ENCODE data around the gene TNFRSF9. TPM values are rescaled to one million over a fixed set of nuclear protein-coding genes. Genes with fewer than 3 reads are reported as not detected.

The TNFRSF9 gene
- 1 to 10 TPM; 2.7 to 3.2 TPM for total RNA-seq

DNA sequence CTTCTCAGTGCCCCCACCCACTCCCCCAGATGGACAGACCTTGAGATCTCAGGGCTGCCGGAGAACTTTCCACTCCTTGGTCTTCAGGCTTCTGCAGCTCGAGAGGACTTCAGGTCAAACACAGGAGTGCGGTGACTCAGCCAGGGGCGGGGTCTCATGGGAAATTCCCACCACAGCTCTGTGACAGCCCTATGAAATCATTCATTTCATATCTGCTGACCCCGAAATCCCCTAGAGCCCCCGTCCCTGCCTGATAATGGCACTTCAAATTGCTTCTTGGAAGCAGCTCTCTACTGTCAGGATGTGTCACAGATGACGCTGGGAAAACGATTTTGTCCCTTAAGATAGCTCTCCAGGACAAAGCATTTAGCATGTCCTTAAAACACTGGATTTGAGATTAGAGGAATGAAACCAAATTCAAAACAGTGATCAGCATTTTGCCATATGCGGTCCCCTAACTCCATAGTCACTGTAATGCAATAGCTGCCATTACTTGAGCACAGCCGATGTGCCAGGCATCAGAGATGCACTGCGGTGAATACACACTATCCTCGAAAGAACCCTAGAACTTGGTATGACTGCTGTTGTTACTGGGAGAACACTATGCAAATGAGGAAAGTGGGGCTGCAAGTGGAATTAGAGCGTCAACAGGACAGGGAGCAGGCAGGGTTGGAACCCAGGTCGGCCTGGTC lies at the start of gene TNFRSF9:
Gene TNFRSF9 (minus strand): TSS at position 95 of the 692 bp plus-strand sequence. CDS start 845 bp downstream, outside the sequence.
- Mint-ChIP-seq H3K27me3 (peaks cover 7% of the 10 kb centered on the region), H3K36me3 (no peaks in the 10 kb centered on the region), H3K9me3 (no peaks in the 10 kb centered on the region), H3K4me1 (peaks cover 37% of the 10 kb centered on the region), H3K4me3 (peak within 1 kb of the TSS; percentile 77), H3K27ac (no peak within 1 kb of the TSS)
- DNase-seq (no peak), ATAC-seq (ENCODE audit: low read depth) (peak; percentile 65)
- POLR2A ChIA-PET: interaction anchor here (1.7 to 2.0 kb wide), 2 partner anchors 10 to 21 kb away, joined by 4 to 8 read pairs; partner anchors contain the start of gene PARK7

GRCh38 chr1:7989762-7990428 lies 49.3 kb upstream of the TNFRSF9 start:
- H3K4me3 Mint-ChIP-seq: no peak overlapping the region
- H3K27me3 Mint-ChIP-seq: no peaks in the 10 kb centered on the region
- no peak for ATAC-seq (ENCODE audit: low read depth)
- no peaks in the 10 kb centered on the region for H3K9me3 Mint-ChIP-seq
- peaks cover 4% of the 10 kb centered on the region for H3K4me1 Mint-ChIP-seq
- POLR2A ChIA-PET: no interaction called here
- peak overlapping the region; percentile 39 for H3K27ac Mint-ChIP-seq
- no peak for DNase-seq
- peaks cover 21% of the 10 kb centered on the region for H3K36me3 Mint-ChIP-seq

DNA sequence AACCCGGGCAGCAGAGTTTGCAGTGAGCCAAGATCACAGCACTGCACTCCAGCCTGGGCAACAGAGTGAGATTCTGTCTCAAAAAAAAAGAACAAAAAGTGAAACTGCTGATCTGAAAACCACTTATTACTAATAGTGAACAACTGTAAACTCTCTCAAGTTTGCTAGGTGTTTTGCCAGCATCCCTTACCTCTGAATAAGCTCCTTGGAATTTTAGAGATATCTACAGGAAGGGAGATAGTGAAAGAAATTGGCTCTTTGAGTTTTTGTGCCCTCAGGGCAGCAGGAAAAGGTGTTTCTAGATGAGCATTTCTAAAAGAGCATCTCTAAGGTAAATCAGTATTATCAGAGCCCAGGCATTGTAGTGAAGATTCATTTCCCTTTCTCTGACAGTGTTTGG lies 47.9 kb upstream of the TNFRSF9 start:
- H3K4me3 Mint-ChIP-seq: no peak overlapping the region
- peaks cover 4% of the 10 kb centered on the region for H3K4me1 Mint-ChIP-seq
- H3K36me3 Mint-ChIP-seq: peaks cover 25% of the 10 kb centered on the region
- DNase-seq (no peak), ATAC-seq (ENCODE audit: low read depth) (no peak)
- H3K27me3 Mint-ChIP-seq: no peaks in the 10 kb centered on the region
- H3K27ac Mint-ChIP-seq: no peak overlapping the region
- POLR2A ChIA-PET: no interaction called here
- H3K9me3 Mint-ChIP-seq: no peaks in the 10 kb centered on the region

DNA sequence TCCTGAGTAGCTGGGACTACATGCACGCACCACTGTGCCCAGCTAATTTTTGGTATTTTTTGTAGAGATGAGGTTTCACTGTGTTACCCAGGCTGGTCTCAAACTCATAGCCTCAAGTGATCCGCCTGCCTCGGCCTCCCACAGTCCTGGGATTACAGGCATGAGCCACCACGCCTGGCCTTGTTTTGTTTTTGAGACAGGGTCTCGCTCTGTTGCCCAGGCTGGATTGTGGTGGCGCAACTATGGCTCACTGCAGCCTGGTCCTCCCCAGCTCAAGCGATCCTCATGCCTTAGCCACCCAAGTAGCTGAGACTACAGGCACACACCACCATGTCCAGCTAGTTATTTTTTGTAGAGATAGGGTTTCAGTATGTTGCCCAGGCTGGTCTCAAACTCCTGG lies 46.9 kb upstream of the TNFRSF9 start:
- Mint-ChIP-seq H3K27ac (no peak overlapping the region), H3K27me3 (no peaks in the 10 kb centered on the region), H3K4me1 (peaks cover 5% of the 10 kb centered on the region), H3K36me3 (peaks cover 25% of the 10 kb centered on the region), H3K4me3 (no peak overlapping the region), H3K9me3 (no peaks in the 10 kb centered on the region)
- DNase-seq: no peak
- no peak for ATAC-seq (ENCODE audit: low read depth)
- POLR2A ChIA-PET: no interaction called here

- peak overlapping the region; percentile 7 for H3K27ac Mint-ChIP-seq
Observed at GRCh38 chr1:7985851-7986612, 45.4 kb upstream of the TNFRSF9 start.

DNA sequence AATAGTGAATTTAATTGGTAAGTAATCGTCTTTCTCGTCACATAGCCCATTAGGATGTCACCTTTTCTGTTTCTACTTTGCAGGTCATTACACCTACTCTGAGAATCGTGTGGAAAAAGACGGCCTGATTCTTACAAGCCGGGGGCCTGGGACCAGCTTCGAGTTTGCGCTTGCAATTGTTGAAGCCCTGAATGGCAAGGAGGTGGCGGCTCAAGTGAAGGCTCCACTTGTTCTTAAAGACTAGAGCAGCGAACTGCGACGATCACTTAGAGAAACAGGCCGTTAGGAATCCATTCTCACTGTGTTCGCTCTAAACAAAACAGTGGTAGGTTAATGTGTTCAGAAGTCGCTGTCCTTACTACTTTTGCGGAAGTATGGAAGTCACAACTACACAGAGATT lies 44.2 kb upstream of the TNFRSF9 start:
- H3K27me3 Mint-ChIP-seq: no peaks in the 10 kb centered on the region
- no peak overlapping the region for H3K4me3 Mint-ChIP-seq
- peaks cover 19% of the 10 kb centered on the region for H3K36me3 Mint-ChIP-seq
- H3K4me1 Mint-ChIP-seq: peaks cover 8% of the 10 kb centered on the region
- H3K27ac Mint-ChIP-seq: no peak overlapping the region
- ATAC-seq (ENCODE audit: low read depth): no peak
- POLR2A ChIA-PET: interaction anchor here (1.4 kb wide), 1 partner anchor 23 kb away, joined by 4 read pairs; the partner anchor contains the start of gene PARK7
- H3K9me3 Mint-ChIP-seq: no peaks in the 10 kb centered on the region
- DNase-seq: no peak

More at GRCh38 chr1:7985851-7986612, 45.4 kb upstream of the TNFRSF9 start:
- H3K27me3 Mint-ChIP-seq: no peaks in the 10 kb centered on the region
- DNase-seq: no peak
- POLR2A ChIA-PET: no interaction called here
- H3K4me3 Mint-ChIP-seq: no peak overlapping the region
- H3K9me3 Mint-ChIP-seq: no peaks in the 10 kb centered on the region
- ATAC-seq (ENCODE audit: low read depth): no peak
- peaks cover 8% of the 10 kb centered on the region for H3K4me1 Mint-ChIP-seq
- peaks cover 26% of the 10 kb centered on the region for H3K36me3 Mint-ChIP-seq

DNA sequence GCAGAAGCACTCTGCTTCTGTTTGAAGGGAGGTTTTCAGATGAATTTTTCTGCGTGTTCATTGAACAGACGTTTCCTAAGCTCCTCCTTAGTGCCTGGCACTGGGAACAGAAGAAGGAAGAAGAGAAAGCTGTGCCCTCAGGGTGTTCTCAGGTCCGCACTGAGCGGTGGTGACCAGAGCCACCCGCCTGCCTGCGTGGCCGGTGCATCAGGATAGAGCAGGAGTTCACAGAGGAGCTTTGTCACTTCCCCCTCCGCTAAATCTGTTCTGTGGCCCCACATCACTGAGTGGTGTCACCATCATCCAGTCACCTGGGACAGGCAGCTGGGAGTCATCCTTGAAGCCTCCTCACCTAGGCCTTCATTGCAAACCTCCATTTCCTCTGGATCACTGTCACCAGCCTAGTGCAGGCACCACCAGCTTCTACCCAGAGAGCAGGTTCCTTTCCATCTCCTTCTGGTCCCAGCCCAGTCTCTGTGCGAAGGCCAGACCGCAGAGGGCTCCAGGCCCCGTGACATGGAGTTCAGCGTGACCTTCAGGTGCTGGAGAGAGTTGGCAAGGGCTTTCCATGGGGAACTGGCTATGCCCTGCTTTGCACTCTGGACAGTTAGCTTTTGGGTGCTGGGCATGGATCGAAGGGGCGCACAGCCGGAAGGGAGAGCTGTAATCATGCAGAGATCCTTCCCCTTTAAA lies 42.6 kb upstream of the TNFRSF9 start:
- no peak overlapping the region for H3K27ac Mint-ChIP-seq
- DNase-seq: no peak
- H3K9me3 Mint-ChIP-seq: no peaks in the 10 kb centered on the region
- H3K4me3 Mint-ChIP-seq: no peak overlapping the region
- no peaks in the 10 kb centered on the region for H3K27me3 Mint-ChIP-seq
- peaks cover 6% of the 10 kb centered on the region for H3K4me1 Mint-ChIP-seq
- ATAC-seq (ENCODE audit: low read depth): no peak
- H3K36me3 Mint-ChIP-seq: peaks cover 20% of the 10 kb centered on the region
- POLR2A ChIA-PET: interaction anchor here (1.4 kb wide), 1 partner anchor 22 kb away, joined by 4 read pairs; the partner anchor contains the start of gene PARK7

- POLR2A ChIA-PET: interaction anchor here (0.6 to 1.0 kb wide), 2 partner anchors 8 to 1461 kb away, joined by 3 to 5 read pairs; no protein-coding TSS in a partner anchor
- peaks cover 16% of the 10 kb centered on the region for H3K36me3 Mint-ChIP-seq
- no peak overlapping the region for H3K27ac Mint-ChIP-seq
- ATAC-seq (ENCODE audit: low read depth): no peak
- H3K4me3 Mint-ChIP-seq: no peak overlapping the region
- peaks cover 4% of the 10 kb centered on the region for H3K4me1 Mint-ChIP-seq
- no peaks in the 10 kb centered on the region for H3K9me3 Mint-ChIP-seq
- H3K27me3 Mint-ChIP-seq: no peaks in the 10 kb centered on the region
- DNase-seq: no peak
Observed at GRCh38 chr1:7980984-7981383, 40.3 kb upstream of the TNFRSF9 start.

DNA sequence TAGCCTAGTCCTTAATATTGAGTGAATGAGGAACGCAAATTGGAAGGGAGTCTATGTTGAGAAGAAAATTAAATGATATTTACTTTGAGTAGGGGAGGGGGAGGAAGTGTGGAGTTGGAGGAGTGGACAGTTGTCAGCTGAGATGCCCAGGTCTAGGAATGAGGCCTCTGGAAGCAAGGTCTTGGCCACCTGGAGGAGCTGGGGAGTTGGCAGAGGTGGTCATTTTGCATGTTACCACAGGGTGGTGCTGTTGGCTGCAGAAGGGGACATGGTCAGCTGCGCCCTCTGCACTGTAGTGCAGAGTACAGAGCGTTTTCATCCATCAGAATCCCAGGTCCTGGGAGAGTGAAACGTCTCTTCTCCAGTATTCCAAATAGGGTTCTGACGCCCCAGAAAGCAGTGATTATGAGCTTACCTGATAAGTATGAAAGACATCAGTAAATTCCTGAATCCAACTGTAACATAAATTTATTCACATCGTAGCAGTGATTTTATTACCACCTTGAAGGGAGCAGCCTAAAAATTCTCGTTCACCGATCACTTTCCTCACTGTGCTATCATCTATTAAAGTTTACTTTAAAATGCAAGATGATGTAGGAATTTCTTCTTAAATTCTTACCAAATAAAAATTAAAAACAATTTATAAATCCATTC lies 34.7 kb upstream of the TNFRSF9 start:
- no peak overlapping the region for H3K4me3 Mint-ChIP-seq
- H3K36me3 Mint-ChIP-seq: peaks cover 28% of the 10 kb centered on the region
- no peaks in the 10 kb centered on the region for H3K9me3 Mint-ChIP-seq
- DNase-seq (no peak), ATAC-seq (ENCODE audit: low read depth) (peak; percentile 52)
- no peaks in the 10 kb centered on the region for H3K4me1 Mint-ChIP-seq
- H3K27me3 Mint-ChIP-seq: no peaks in the 10 kb centered on the region
- no peak overlapping the region for H3K27ac Mint-ChIP-seq
- POLR2A ChIA-PET: interaction anchor here (0.7 kb wide), 1 partner anchor 1013 kb away, joined by 3 read pairs; no protein-coding TSS in a partner anchor

DNA sequence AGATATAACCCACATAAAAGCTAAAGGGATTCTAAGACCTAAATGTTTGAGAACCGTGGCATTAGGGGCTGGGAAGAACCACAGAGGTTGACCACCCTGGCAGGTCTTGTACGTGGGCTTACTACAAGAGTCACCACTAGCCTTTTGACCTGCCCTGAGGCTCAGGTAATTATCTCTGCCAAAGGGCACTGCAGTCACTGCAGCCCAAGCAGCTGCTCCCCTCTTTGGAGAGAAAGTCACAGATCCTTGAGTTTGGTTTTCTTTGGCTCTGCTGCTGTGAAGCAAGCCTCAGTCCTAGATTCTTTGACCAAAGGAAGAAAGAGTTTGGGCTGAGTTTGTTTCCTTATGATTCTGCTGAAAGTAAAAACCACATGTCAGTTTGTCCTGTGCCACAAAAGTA lies 32.4 kb upstream of the TNFRSF9 start:
- H3K9me3 Mint-ChIP-seq: no peaks in the 10 kb centered on the region
- no peaks in the 10 kb centered on the region for H3K27me3 Mint-ChIP-seq
- H3K36me3 Mint-ChIP-seq: peaks cover 35% of the 10 kb centered on the region
- H3K4me1 Mint-ChIP-seq: no peaks in the 10 kb centered on the region
- no peak for ATAC-seq (ENCODE audit: low read depth)
- no peak for DNase-seq
- POLR2A ChIA-PET: interaction anchor here (0.9 kb wide), 1 partner anchor 8 kb away, joined by 3 read pairs; no protein-coding TSS in a partner anchor
- no peak overlapping the region for H3K27ac Mint-ChIP-seq
- H3K4me3 Mint-ChIP-seq: no peak overlapping the region

DNA sequence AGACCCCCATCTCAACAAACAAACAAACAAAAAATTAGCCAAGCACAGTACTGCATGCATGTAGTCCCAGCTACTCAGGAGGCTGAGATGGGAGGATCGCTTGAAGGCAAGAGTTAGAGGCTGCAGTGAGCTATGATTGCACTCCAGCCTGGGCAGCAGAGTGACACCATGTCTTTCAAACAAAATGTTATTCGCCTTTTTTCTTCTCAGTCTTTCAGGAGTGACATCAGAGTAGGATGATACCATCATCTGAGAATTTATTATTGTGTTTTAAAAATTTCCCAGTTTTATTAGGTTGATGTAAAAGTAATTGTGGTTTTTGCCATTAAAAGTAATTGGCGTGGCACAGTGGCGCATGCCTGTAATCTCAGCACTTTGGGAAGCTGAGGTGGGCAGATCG lies 31.6 kb upstream of the TNFRSF9 start:
- H3K4me3 Mint-ChIP-seq: no peak overlapping the region
- H3K4me1 Mint-ChIP-seq: peaks cover 2% of the 10 kb centered on the region
- no peaks in the 10 kb centered on the region for H3K27me3 Mint-ChIP-seq
- no peaks in the 10 kb centered on the region for H3K9me3 Mint-ChIP-seq
- no peak overlapping the region for H3K27ac Mint-ChIP-seq
- H3K36me3 Mint-ChIP-seq: peaks cover 36% of the 10 kb centered on the region
- DNase-seq (no peak), ATAC-seq (ENCODE audit: low read depth) (no peak)
- POLR2A ChIA-PET: interaction anchor here (0.9 kb wide), 1 partner anchor 9 kb away, joined by 3 read pairs; no protein-coding TSS in a partner anchor

- H3K27ac Mint-ChIP-seq: no peak overlapping the region
- H3K36me3 Mint-ChIP-seq: peaks cover 39% of the 10 kb centered on the region
- H3K4me3 Mint-ChIP-seq: no peak overlapping the region
- H3K9me3 Mint-ChIP-seq: no peaks in the 10 kb centered on the region
- H3K27me3 Mint-ChIP-seq: no peaks in the 10 kb centered on the region
- POLR2A ChIA-PET: interaction anchor here (1.5 kb wide), 1 partner anchor 10 kb away, joined by 6 read pairs; the partner anchor contains the start of gene PARK7
- H3K4me1 Mint-ChIP-seq: peaks cover 9% of the 10 kb centered on the region
- ATAC-seq (ENCODE audit: low read depth): no peak
- no peak for DNase-seq
Observed at GRCh38 chr1:7971024-7971423, 30.4 kb upstream of the TNFRSF9 start.

All from activated naive CD8-positive, alpha-beta T cell treated with anti-CD3 and anti-CD28 coated beads, Interleukin-2, amount 10 ng/mL, durations not matched to agents 7 days and 5 days (primary cell).